ENCODE data around the gene CCDC127. TPM values are rescaled to one million over a fixed set of nuclear protein-coding genes. Genes with fewer than 3 reads are reported as not detected.
"Not testable (repeated sequence)": the region's sequence is repeated elsewhere in the genome, so short reads cannot be mapped to it uniquely, and the experiment has no call there.

Gene CCDC127
- polyA plus RNA-seq, 1 experiment = 4.5 TPM

GRCh38 chr5:199197-199949, 18.6 kb downstream of the CCDC127 start:
- ChIA-PET POLR2A (no interaction called here), CTCF (interaction anchor here (2.4 kb wide), 1 partner anchor 11 kb away, joined by 7 read pairs; no protein-coding TSS in a partner anchor)
- TF ChIP-seq CTCF (IDR thresholded peaks at IDR 0.05; ENCODE audit: insufficient read depth, low read depth, low read length) = no peak
- no peaks in the 10 kb centered on the region; the same call in 1 of the 2 replicates for H3K27me3 ChIP-seq (ENCODE audit: control insufficient read depth, insufficient read depth, low read length)
- H3K4me3 ChIP-seq (ENCODE audit: low read depth, low read length) = no peak overlapping the region
- no peak for DNase-seq (ENCODE audit: low read depth)
- peaks cover 8% of the 10 kb centered on the region; the same call in 1 of the 2 replicates for H3K36me3 ChIP-seq (ENCODE audit: control insufficient read depth, insufficient read depth, low read length)

GRCh38 chr5:198516-199196, 19.3 kb downstream of the CCDC127 start:
- Histone ChIP-seq H3K4me3 (ENCODE audit: low read depth, low read length) (no peak overlapping the region), H3K27me3 (ENCODE audit: control insufficient read depth, insufficient read depth, low read length) (no peaks in the 10 kb centered on the region; the same call in 1 of the 2 replicates), H3K36me3 (ENCODE audit: control insufficient read depth, insufficient read depth, low read length) (peaks cover 4% of the 10 kb centered on the region; the same call in 1 of the 2 replicates)
- CTCF ChIA-PET = interaction anchor here (1.1 to 2.4 kb wide), 3 partner anchors 10 to 12 kb away, joined by 3 to 7 read pairs (median 6); no protein-coding TSS in a partner anchor
- DNase-seq (ENCODE audit: low read depth) = no peak
- TF ChIP-seq CTCF (IDR thresholded peaks at IDR 0.05; ENCODE audit: insufficient read depth, low read depth, low read length) = no peak
- POLR2A ChIA-PET = no interaction called here

GRCh38 chr5:197892-198489, 20.0 kb downstream of the CCDC127 start:
- H3K27me3 ChIP-seq (ENCODE audit: control insufficient read depth, insufficient read depth, low read length) = no peaks in the 10 kb centered on the region; the same call in 1 of the 2 replicates
- peaks cover 1% of the 10 kb centered on the region; the same call in 1 of the 2 replicates for H3K36me3 ChIP-seq (ENCODE audit: control insufficient read depth, insufficient read depth, low read length)
- TF ChIP-seq CTCF (IDR thresholded peaks at IDR 0.05; ENCODE audit: insufficient read depth, low read depth, low read length) = no peak
- no peak for DNase-seq (ENCODE audit: low read depth)
- no peak overlapping the region for H3K4me3 ChIP-seq (ENCODE audit: low read depth, low read length)
- ChIA-PET CTCF (interaction anchor here (1.1 to 1.5 kb wide), 2 partner anchors 9 to 12 kb away, joined by 3 to 6 read pairs; no protein-coding TSS in a partner anchor), POLR2A (no interaction called here)

- H3K36me3 ChIP-seq (ENCODE audit: control insufficient read depth, insufficient read depth, low read length); DNase-seq (ENCODE audit: low read depth); H3K27me3 ChIP-seq (ENCODE audit: control insufficient read depth, insufficient read depth, low read length); H3K4me3 ChIP-seq (ENCODE audit: low read depth, low read length); POLR2A ChIA-PET: not testable (repeated sequence)
- CTCF ChIA-PET = interaction anchor here (1.5 kb wide), 1 partner anchor 8 kb away, joined by 6 read pairs; no protein-coding TSS in a partner anchor
These were observed 20.9 kb downstream of the CCDC127 start for GRCh38 chr5:197031-197430.

GRCh38 chr5:196350-196749, 21.6 kb downstream of the CCDC127 start:
- Histone ChIP-seq H3K36me3 (ENCODE audit: control insufficient read depth, insufficient read depth, low read length) (peaks cover 1% of the 10 kb centered on the region; the same call in 1 of the 2 replicates), H3K27me3 (ENCODE audit: control insufficient read depth, insufficient read depth, low read length) (no peaks in the 10 kb centered on the region; the same call in 1 of the 2 replicates), H3K4me3 (ENCODE audit: low read depth, low read length) (no peak overlapping the region)
- DNase-seq (ENCODE audit: low read depth) = no peak
- ChIA-PET CTCF (no interaction called here), POLR2A (no interaction called here)
- no peak for TF ChIP-seq CTCF (IDR thresholded peaks at IDR 0.05; ENCODE audit: insufficient read depth, low read depth, low read length)

Data from BJ (cell line).